OCI-LY1 (cell line): Measurements from ENCODE around the gene NDUFAF4.

ENCODE experiments used
- H2AFZ ChIP-seq: fragments of 200-600 bp; sonication (generic), shearing (Covaris generic); 2 replicates; pipeline ENCODE4 v1.6.0; 2014; ENCODE audit warnings: antibody characterized with exemption, mild to moderate bottlenecking, low read length
- H3F3A ChIP-seq: fragments of 200-600 bp; sonication (generic), shearing (Covaris generic); 2 replicates; pipeline ENCODE4 v1.6.0; 2014; ENCODE audit warnings: mild to moderate bottlenecking, antibody characterized with exemption, low read length, moderate library complexity; ENCODE audit not compliant: insufficient read depth
- H3K27ac ChIP-seq: fragments of 200-600 bp; sonication (generic); 2 replicates; pipeline ENCODE4 v1.5.1; 2014; ENCODE audit warnings: low read length, mixed run types, mild to moderate bottlenecking, low read depth; ENCODE audit not compliant: poor library complexity, severe bottlenecking
- H3K27me3 ChIP-seq: fragments of 200-600 bp; sonication (generic); 2 replicates; pipeline ENCODE4 v1.6.0; 2014; ENCODE audit warnings: antibody characterized with exemption, mild to moderate bottlenecking, low read length, moderate library complexity; ENCODE audit not compliant: insufficient read depth
- H3K36me3 ChIP-seq: fragments of 200-600 bp; sonication (generic); 2 replicates; pipeline ENCODE4 v1.6.1; 2014; ENCODE audit warnings: mild to moderate bottlenecking, antibody characterized with exemption, low read length, moderate library complexity, mixed read lengths; ENCODE audit not compliant: insufficient read depth
- H3K4me1 ChIP-seq: fragments of 200-600 bp; sonication (generic); 2 replicates; pipeline ENCODE4 v1.5.1; 2014; ENCODE audit warnings: mild to moderate bottlenecking, low read length, moderate library complexity; ENCODE audit not compliant: insufficient read depth, severe bottlenecking
- H3K4me2 ChIP-seq: fragments of 200-600 bp; sonication (generic), shearing (Covaris generic); 2 replicates; pipeline ENCODE4 v1.6.1; 2014; ENCODE audit warnings: low read length
- H3K4me3 ChIP-seq: fragments of 200-600 bp; sonication (generic); 2 replicates; pipeline ENCODE4 v1.5.1; 2014; ENCODE audit warnings: low read length, low read depth, mild to moderate bottlenecking, mixed read lengths; ENCODE audit not compliant: poor library complexity, severe bottlenecking
- H3K79me2 ChIP-seq: fragments of 200-600 bp; shearing (Covaris generic); 2 replicates; pipeline ENCODE4 v1.6.1; 2016; ENCODE audit warnings: mixed run types, low read length, mixed read lengths; ENCODE audit not compliant: insufficient read depth
- H3K9ac ChIP-seq: fragments of 200-600 bp; sonication (generic), shearing (Covaris generic); 2 replicates; pipeline ENCODE4 v1.6.1; 2014; ENCODE audit warnings: mild to moderate bottlenecking, low read length, mixed read lengths
- H3K9me2 ChIP-seq: fragments of 200-600 bp; sonication (generic), shearing (Covaris generic); 2 replicates; pipeline ENCODE4 v1.6.1; 2014; ENCODE audit warnings: low read depth, mild to moderate bottlenecking, low read length, mixed read lengths
- H3K9me3 ChIP-seq: fragments of 200-600 bp; shearing (Covaris generic); 2 replicates; pipeline ENCODE4 v1.6.1; 2014; ENCODE audit warnings: low read length, mixed read lengths
- H4K20me1 ChIP-seq: fragments of 200-600 bp; sonication (generic), shearing (Covaris generic); 2 replicates; pipeline ENCODE4 v1.6.0; 2016; ENCODE audit warnings: mild to moderate bottlenecking, low read length; ENCODE audit not compliant: insufficient read depth
- CTCF ChIP-seq: fragments of 200-600 bp; sonication (generic), shearing (Covaris generic); IDR thresholded peaks from 2 replicates; pipeline ENCODE4 v1.5.1; 2017; ENCODE audit warnings: mild to moderate bottlenecking, antibody characterized with exemption, low read length, moderate library complexity, mixed read lengths
- EZH2 ChIP-seq: fragments of 200-600 bp; sonication (generic), shearing (Covaris generic); IDR thresholded peaks from 2 replicates; pipeline ENCODE4 v1.8.0; 2017; ENCODE audit warnings: borderline replicate concordance, mixed run types, mild to moderate bottlenecking, antibody characterized with exemption, low read length, moderate library complexity, mixed read lengths

The NDUFAF4 gene

GRCh38 chr6:96913621-96914020 lies 15.9 kb upstream of the NDUFAF4 start:
- Histone ChIP-seq H3K27ac (no peak overlapping the region), H3K4me1 (no peaks in the 10 kb centered on the region), H3K4me2 (no peak overlapping the region), H3K27me3 (no peaks in the 10 kb centered on the region), H3K9me3 (no peaks in the 10 kb centered on the region), H3K9ac (no peak overlapping the region), H4K20me1 (no peaks in the 10 kb centered on the region), H3K79me2 (no peaks in the 10 kb centered on the region), H2AFZ (no peak overlapping the region), H3K9me2 (no peaks in the 10 kb centered on the region), H3F3A (no peaks in the 10 kb centered on the region), H3K4me3 (no peak overlapping the region), H3K36me3 (no peaks in the 10 kb centered on the region)
- TF ChIP-seq CTCF, result no peak
- TF ChIP-seq EZH2, result no peak

GRCh38 chr6:96911751-96912150 lies 14.1 kb upstream of the NDUFAF4 start:
- H3K4me3 ChIP-seq, result no peak overlapping the region
- H2AFZ ChIP-seq, result no peak overlapping the region
- H3K9me2 ChIP-seq, result no peaks in the 10 kb centered on the region
- H3K9me3 ChIP-seq, result no peaks in the 10 kb centered on the region
- no peaks in the 10 kb centered on the region for H3K36me3 ChIP-seq
- H3K4me1 ChIP-seq, result no peaks in the 10 kb centered on the region
- H4K20me1 ChIP-seq, result no peaks in the 10 kb centered on the region
- TF ChIP-seq CTCF, result no peak
- TF ChIP-seq EZH2, result no peak
- no peak overlapping the region for H3K27ac ChIP-seq
- H3F3A ChIP-seq, result no peaks in the 10 kb centered on the region
- H3K4me2 ChIP-seq, result no peak overlapping the region
- no peaks in the 10 kb centered on the region for H3K27me3 ChIP-seq
- no peak overlapping the region for H3K9ac ChIP-seq
- H3K79me2 ChIP-seq, result no peaks in the 10 kb centered on the region

GRCh38 chr6:96911171-96911570 lies 13.5 kb upstream of the NDUFAF4 start:
- Histone ChIP-seq H3F3A (no peaks in the 10 kb centered on the region), H3K9me2 (no peaks in the 10 kb centered on the region), H3K4me1 (no peaks in the 10 kb centered on the region), H3K36me3 (no peaks in the 10 kb centered on the region), H3K9ac (no peak overlapping the region), H3K27me3 (no peaks in the 10 kb centered on the region), H4K20me1 (no peaks in the 10 kb centered on the region), H3K9me3 (no peaks in the 10 kb centered on the region), H3K4me2 (no peak overlapping the region), H2AFZ (no peak overlapping the region), H3K4me3 (no peak overlapping the region), H3K27ac (no peak overlapping the region), H3K79me2 (no peaks in the 10 kb centered on the region)
- TF ChIP-seq EZH2, result no peak
- no peak for TF ChIP-seq CTCF
